ENCODE results near the gene SDHD. TPM values are rescaled to one million over a fixed set of nuclear protein-coding genes. Genes with fewer than 3 reads are reported as not detected.

The SDHD gene
- total RNA-seq, 6 experiments from 2014 or later, result 81.8 to 105 (median 91.5) TPM

GRCh38 chr11:112097734-112098528 is 11.3 kb downstream of the SDHD start:
- no peak for TF ChIP-seq CTCF (IDR thresholded peaks at IDR 0.05)
- no peaks in the 10 kb centered on the region; the same call in 1 of the 2 replicates for H3K27me3 Mint-ChIP-seq (ENCODE audit: insufficient read depth)
- H3K27ac Mint-ChIP-seq, result no peak overlapping the region
- DNase-seq, result no peak
- no peak overlapping the region for H3K4me3 Mint-ChIP-seq
- H3K9me3 Mint-ChIP-seq, result no peaks in the 10 kb centered on the region
- peaks cover 15% of the 10 kb centered on the region for H3K36me3 Mint-ChIP-seq (ENCODE audit: low read depth)
- H3K4me1 Mint-ChIP-seq (ENCODE audit: low read depth), result peaks cover 29% of the 10 kb centered on the region

GRCh38 chr11:112100462-112100861 is 13.8 kb downstream of the SDHD start:
- peak; percentile 39 for DNase-seq
- Mint-ChIP-seq H3K27me3 (ENCODE audit: insufficient read depth) (no peaks in the 10 kb centered on the region; the same call in 1 of the 2 replicates), H3K27ac (peak overlapping the region; percentile 74), H3K4me3 (no peak overlapping the region), H3K9me3 (no peaks in the 10 kb centered on the region), H3K4me1 (ENCODE audit: low read depth) (peaks cover 29% of the 10 kb centered on the region), H3K36me3 (ENCODE audit: low read depth) (peaks cover 10% of the 10 kb centered on the region)
- TF ChIP-seq CTCF (IDR thresholded peaks at IDR 0.05), result no peak

DNA sequence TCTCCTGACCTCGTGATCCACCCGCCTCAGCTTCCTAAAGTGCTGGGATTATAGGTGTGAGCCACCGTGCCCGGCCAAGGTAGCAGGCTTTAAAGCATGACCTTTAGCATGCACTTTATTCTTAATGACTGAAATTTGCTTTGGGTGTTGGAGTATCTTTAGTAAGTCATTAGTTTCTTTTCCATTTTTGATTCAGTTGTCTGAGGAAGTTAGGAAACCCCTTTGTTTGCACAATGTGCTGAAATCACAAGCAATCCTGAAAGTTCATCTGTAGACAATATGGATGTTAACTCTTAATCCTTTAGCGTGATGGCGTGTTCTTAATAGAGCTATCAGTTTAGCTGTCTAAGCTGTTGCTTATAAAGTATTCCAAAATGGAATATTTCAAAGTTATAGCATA is 16.8 kb downstream of the SDHD start:
- DNase-seq, result no peak
- Mint-ChIP-seq H3K4me3 (no peak overlapping the region), H3K27me3 (ENCODE audit: insufficient read depth) (no peaks in the 10 kb centered on the region), H3K4me1 (ENCODE audit: low read depth) (peaks cover 24% of the 10 kb centered on the region), H3K36me3 (ENCODE audit: low read depth) (no peaks in the 10 kb centered on the region), H3K9me3 (no peaks in the 10 kb centered on the region), H3K27ac (no peak overlapping the region)
- TF ChIP-seq CTCF (IDR thresholded peaks at IDR 0.05), result no peak

DNA sequence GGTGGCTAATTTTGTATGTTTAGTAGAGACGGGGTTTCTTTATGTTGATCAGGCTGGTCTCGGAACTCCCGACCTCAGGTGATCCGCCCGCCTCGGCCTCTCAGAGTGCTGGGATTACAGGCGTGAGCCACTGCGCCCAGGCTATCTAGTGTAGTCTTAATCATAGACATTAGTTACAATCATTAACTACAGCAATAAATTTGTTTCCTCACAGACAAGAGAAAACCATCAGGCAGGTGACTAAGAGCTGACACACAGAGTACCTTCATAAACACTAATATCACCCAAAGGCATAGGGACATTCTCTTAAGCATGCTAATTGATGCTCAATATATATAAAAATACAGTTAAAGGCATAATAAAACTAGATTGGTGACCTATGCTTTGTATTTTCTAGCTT is 19.4 kb downstream of the SDHD start:
- peaks cover 9% of the 10 kb centered on the region for H3K4me1 Mint-ChIP-seq (ENCODE audit: low read depth)
- no peak for TF ChIP-seq CTCF (IDR thresholded peaks at IDR 0.05)
- DNase-seq, result no peak
- peaks cover 9% of the 10 kb centered on the region; the same call in 1 of the 2 replicates for H3K36me3 Mint-ChIP-seq (ENCODE audit: low read depth)
- no peaks in the 10 kb centered on the region for H3K9me3 Mint-ChIP-seq
- H3K27ac Mint-ChIP-seq, result no peak overlapping the region; the same call in 1 of the 2 replicates
- no peak overlapping the region for H3K4me3 Mint-ChIP-seq
- no peaks in the 10 kb centered on the region for H3K27me3 Mint-ChIP-seq (ENCODE audit: insufficient read depth)

- H3K4me3 Mint-ChIP-seq, result no peak overlapping the region
- peak overlapping the region; percentile 24; the same call in 1 of the 2 replicates for H3K27ac Mint-ChIP-seq
Measured at GRCh38 chr11:112113539-112114457, 27.1 kb downstream of the SDHD start.

More at GRCh38 chr11:112113539-112114457, 27.1 kb downstream of the SDHD start:
- peak; percentile 82 for TF ChIP-seq CTCF (IDR thresholded peaks at IDR 0.05)
- H3K27me3 Mint-ChIP-seq (ENCODE audit: insufficient read depth), result no peaks in the 10 kb centered on the region; the same call in 1 of the 2 replicates
- DNase-seq, result peak; percentile 82
- no peaks in the 10 kb centered on the region for H3K9me3 Mint-ChIP-seq
- H3K4me1 Mint-ChIP-seq (ENCODE audit: low read depth), result peaks cover 26% of the 10 kb centered on the region
- peaks cover 14% of the 10 kb centered on the region for H3K36me3 Mint-ChIP-seq (ENCODE audit: low read depth)
